H9 (cell line): ENCODE data around the gene CACNA1G. TPM values are rescaled to one million over a fixed set of nuclear protein-coding genes. Genes with fewer than 3 reads are reported as not detected.

Experiments
- DNase-seq: peaks from one replicate; pipeline ENCODE4 v3.0.0-alpha.2; 2017
- H2AFZ ChIP-seq: one replicate; pipeline ENCODE4 v1.6.1; 2013; ENCODE audit warnings: mild to moderate bottlenecking, low read length, control low read depth, moderate library complexity
- H2AK5ac ChIP-seq: 2 replicates; pipeline ENCODE4 v1.6.1; 2013; ENCODE audit warnings: low read length, control low read depth, mixed read lengths; ENCODE audit not compliant: insufficient read length
- H2BK120ac ChIP-seq: one replicate; pipeline ENCODE4 v1.6.1; 2013; ENCODE audit warnings: low read depth, mild to moderate bottlenecking, low read length, control low read depth, inconsistent platforms; ENCODE audit not compliant: poor library complexity, severe bottlenecking
- H2BK12ac ChIP-seq: 2 replicates; pipeline ENCODE4 v1.6.1; 2013; ENCODE audit warnings: low read length, control low read depth, mixed read lengths, low read depth; ENCODE audit not compliant: insufficient read length
- H2BK15ac ChIP-seq: 2 replicates; pipeline ENCODE4 v1.6.1; 2013; ENCODE audit warnings: low read depth, low read length, control low read depth
- H2BK20ac ChIP-seq: one replicate; pipeline ENCODE4 v1.6.1; 2013; ENCODE audit warnings: low read depth, mild to moderate bottlenecking, low read length, control low read depth, inconsistent platforms; ENCODE audit not compliant: poor library complexity, severe bottlenecking
- H2BK5ac ChIP-seq: 2 replicates; pipeline ENCODE4 v1.6.1; 2013; ENCODE audit warnings: low read length, control low read depth, mixed read lengths; ENCODE audit not compliant: insufficient read length
- H3K14ac ChIP-seq: 2 replicates; pipeline ENCODE4 v1.6.1; 2013; ENCODE audit warnings: low read length, control low read depth; ENCODE audit not compliant: insufficient read depth
- H3K18ac ChIP-seq: 2 replicates; pipeline ENCODE4 v1.6.1; 2013; ENCODE audit warnings: low read depth, mild to moderate bottlenecking, mixed read lengths, low read length, control low read depth; ENCODE audit not compliant: insufficient read length
- H3K23ac ChIP-seq: 2 replicates; pipeline ENCODE4 v1.6.1; 2013; ENCODE audit warnings: low read length, control low read depth, mixed read lengths, low read depth; ENCODE audit not compliant: insufficient read length
- H3K23me2 ChIP-seq: 2 replicates; pipeline ENCODE4 v1.6.1; 2013; ENCODE audit warnings: low read depth, mild to moderate bottlenecking, mixed read lengths, low read length, control low read depth; ENCODE audit not compliant: insufficient read length, poor library complexity, severe bottlenecking
- H3K27ac ChIP-seq: 2 replicates; pipeline ENCODE4 v1.5.1; 2013; ENCODE audit warnings: low read length, control low read depth, mixed read lengths, low read depth; ENCODE audit not compliant: insufficient read length
- H3K27me3 ChIP-seq: 2 replicates; pipeline ENCODE4 v1.6.1; 2013; ENCODE audit warnings: low read length, control low read depth, inconsistent platforms; ENCODE audit not compliant: insufficient read depth
- H3K4ac ChIP-seq: 2 replicates; pipeline ENCODE4 v1.6.1; 2013; ENCODE audit warnings: low read depth, mild to moderate bottlenecking, control low read depth, inconsistent platforms, low read length, moderate library complexity
- H3K4me1 ChIP-seq: 2 replicates; pipeline ENCODE4 v1.6.1; 2013; ENCODE audit warnings: low read length, control low read depth, inconsistent platforms; ENCODE audit not compliant: insufficient read depth
- H3K4me2 ChIP-seq: 2 replicates; pipeline ENCODE4 v1.6.1; 2013; ENCODE audit warnings: low read length, control low read depth, mixed read lengths; ENCODE audit not compliant: insufficient read length, insufficient read depth
- H3K56ac ChIP-seq: 2 replicates; pipeline ENCODE4 v1.6.1; 2013; ENCODE audit warnings: low read depth, mild to moderate bottlenecking, mixed read lengths, low read length, control low read depth; ENCODE audit not compliant: insufficient read length
- H3K79me1 ChIP-seq: 2 replicates; pipeline ENCODE4 v1.6.1; 2013; ENCODE audit warnings: low read depth, mild to moderate bottlenecking, moderate library complexity, low read length, control low read depth, inconsistent platforms; ENCODE audit not compliant: insufficient read depth, poor library complexity, severe bottlenecking
- H3K79me2 ChIP-seq: 2 replicates; pipeline ENCODE4 v1.6.1; 2013; ENCODE audit warnings: low read length, control low read depth, inconsistent platforms; ENCODE audit not compliant: insufficient read depth
- H3K9ac ChIP-seq: 2 replicates; pipeline ENCODE4 v1.6.1; 2013; ENCODE audit warnings: low read length, control low read depth, mixed read lengths; ENCODE audit not compliant: insufficient read length; ENCODE audit errors: extremely low read depth
- H3K9me3 ChIP-seq: one replicate; pipeline ENCODE4 v1.6.1; 2013; ENCODE audit warnings: low read depth, low read length, inconsistent platforms; ENCODE audit not compliant: control insufficient read depth
- H3T11ph ChIP-seq: one replicate; pipeline ENCODE4 v1.6.1; 2013; ENCODE audit warnings: mild to moderate bottlenecking, low read length, control low read depth, inconsistent platforms
- H4K20me1 ChIP-seq: one replicate; pipeline ENCODE4 v1.6.1; 2013; ENCODE audit not compliant: control insufficient read depth, insufficient read length, insufficient read depth
- H4K5ac ChIP-seq: 2 replicates; pipeline ENCODE4 v1.6.1; 2013; ENCODE audit warnings: low read depth, mild to moderate bottlenecking, mixed read lengths, low read length, control low read depth; ENCODE audit not compliant: insufficient read length
- H4K8ac ChIP-seq: replicated peaks from 2 replicates; pipeline ENCODE4 v1.6.1; 2013; ENCODE audit warnings: low read length, control low read depth, mixed read lengths, low read depth; ENCODE audit not compliant: insufficient read length
- H4K91ac ChIP-seq: 2 replicates; pipeline ENCODE4 v1.6.1; 2013; ENCODE audit warnings: low read depth, mild to moderate bottlenecking, moderate library complexity, mixed read lengths, low read length, control low read depth; ENCODE audit not compliant: insufficient read length
- H3K27ac Mint-ChIP-seq, 3 experiments: 2 replicates in 2 of 3; 3 replicates in 1 of 3; pipeline ENCODE4 v1.8.0; 2020 to 2021; ENCODE audit warnings: mixed read lengths in 3 of 3, mild to moderate bottlenecking in 1 of 3, moderate library complexity in 1 of 3
- H3K27me3 Mint-ChIP-seq: 2 replicates; pipeline ENCODE4 v1.8.0; 2021; ENCODE audit warnings: low read depth, mild to moderate bottlenecking, moderate library complexity, mixed read lengths
- H3K36me3 Mint-ChIP-seq, 3 experiments: 2 replicates in 2 of 3; 3 replicates in 1 of 3; pipeline ENCODE4 v1.8.0; 2020 to 2021; ENCODE audit warnings: low read depth in 3 of 3, mixed read lengths in 3 of 3; ENCODE audit not compliant: insufficient read depth in 1 of 3
- H3K4me1 Mint-ChIP-seq, 2 experiments: 2 replicates each; pipeline ENCODE4 v1.8.0; 2020; ENCODE audit warnings: mixed read lengths in 2 of 2
- H3K4me3 Mint-ChIP-seq, 2 experiments: 2 replicates in 1 of 2; 3 replicates in 1 of 2; pipeline ENCODE4 v1.8.0; 2020 to 2021; ENCODE audit warnings: mild to moderate bottlenecking in 2 of 2, mixed read lengths in 2 of 2, moderate library complexity in 1 of 2
- H3K9me3 Mint-ChIP-seq, 2 experiments: 2 replicates in 1 of 2; 3 replicates in 1 of 2; pipeline ENCODE4 v1.8.0; 2020; ENCODE audit warnings: mild to moderate bottlenecking in 2 of 2, mixed read lengths in 2 of 2, moderate library complexity in 1 of 2
- WGBS: extraction: QIAGEN DNeasy Blood & Tissue Kit; methylation state at CpG from one replicate; pipeline ENCODE4 v1.1.7; 2013; ENCODE audit warnings: missing lambda C conversion rate, low lambda C conversion rate, mixed read lengths; ENCODE audit not compliant: insufficient read length; ENCODE audit errors: extremely low coverage; 5-methylcytosine and 5-hydroxymethylcytosine counted together
- total RNA-seq: library from RNA; stranded (reverse); gene quantifications from 2 replicates; pipeline ENCODE4 v1.2.1, GENCODE V29; 2021
- TF ChIP-seq, protein P1 (sequence below): fragments of 200-600 bp; sonication (generic); conservative IDR thresholded peaks from 3 replicates; pipeline ENCODE4 v1.8.0; 2021; ENCODE audit warnings: antibody characterized with exemption, mild to moderate bottlenecking

Gene CACNA1G
- total RNA-seq, 1 experiment from 2014 or later, result 1.5 TPM

- peaks cover 41 to 65% of the 10 kb centered on the region in 2 experiments for H3K4me1 Mint-ChIP-seq
- H4K91ac ChIP-seq, result no peak overlapping the region
- peaks cover 19% of the 10 kb centered on the region for H3K27me3 Mint-ChIP-seq
- no peak overlapping the region for H2AFZ ChIP-seq
- no peak overlapping the region for H3K4ac ChIP-seq
- no peak overlapping the region for H3K27ac Mint-ChIP-seq
- H4K8ac ChIP-seq, result no peak overlapping the region
- H3K27me3 ChIP-seq, result no peaks in the 10 kb centered on the region
- no peaks in the 10 kb centered on the region for H3K9me3 Mint-ChIP-seq
- TF ChIP-seq, protein P1, sequence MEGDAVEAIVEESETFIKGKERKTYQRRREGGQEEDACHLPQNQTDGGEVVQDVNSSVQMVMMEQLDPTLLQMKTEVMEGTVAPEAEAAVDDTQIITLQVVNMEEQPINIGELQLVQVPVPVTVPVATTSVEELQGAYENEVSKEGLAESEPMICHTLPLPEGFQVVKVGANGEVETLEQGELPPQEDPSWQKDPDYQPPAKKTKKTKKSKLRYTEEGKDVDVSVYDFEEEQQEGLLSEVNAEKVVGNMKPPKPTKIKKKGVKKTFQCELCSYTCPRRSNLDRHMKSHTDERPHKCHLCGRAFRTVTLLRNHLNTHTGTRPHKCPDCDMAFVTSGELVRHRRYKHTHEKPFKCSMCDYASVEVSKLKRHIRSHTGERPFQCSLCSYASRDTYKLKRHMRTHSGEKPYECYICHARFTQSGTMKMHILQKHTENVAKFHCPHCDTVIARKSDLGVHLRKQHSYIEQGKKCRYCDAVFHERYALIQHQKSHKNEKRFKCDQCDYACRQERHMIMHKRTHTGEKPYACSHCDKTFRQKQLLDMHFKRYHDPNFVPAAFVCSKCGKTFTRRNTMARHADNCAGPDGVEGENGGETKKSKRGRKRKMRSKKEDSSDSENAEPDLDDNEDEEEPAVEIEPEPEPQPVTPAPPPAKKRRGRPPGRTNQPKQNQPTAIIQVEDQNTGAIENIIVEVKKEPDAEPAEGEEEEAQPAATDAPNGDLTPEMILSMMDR, result peak; percentile 94
- no peaks in the 10 kb centered on the region for H3K79me2 ChIP-seq
- no peak overlapping the region for H2BK120ac ChIP-seq
- no peaks in the 10 kb centered on the region for H3K79me1 ChIP-seq
- H4K20me1 ChIP-seq, result no peaks in the 10 kb centered on the region
- no peak overlapping the region for H3K4me3 Mint-ChIP-seq
- DNase-seq, result peak; percentile 95
- no peak overlapping the region for H3K9ac ChIP-seq
- no peak overlapping the region for H2BK5ac ChIP-seq
- WGBS, result no CpG with 5 or more reads among the region's 19 CpGs
- no peak overlapping the region for H3K18ac ChIP-seq
- no peaks in the 10 kb centered on the region for H3K9me3 ChIP-seq
- H3K36me3 Mint-ChIP-seq, result no peaks in the 10 kb centered on the region
- H3T11ph ChIP-seq, result no peak overlapping the region
- H2BK12ac ChIP-seq, result no peak overlapping the region
- no peak overlapping the region for H3K4me2 ChIP-seq
- no peak overlapping the region for H3K27ac ChIP-seq
- H3K23me2 ChIP-seq, result no peaks in the 10 kb centered on the region
- no peaks in the 10 kb centered on the region for H3K4me1 ChIP-seq
- no peak overlapping the region for H2BK20ac ChIP-seq
- no peak overlapping the region for H2BK15ac ChIP-seq
- H4K5ac ChIP-seq, result no peak overlapping the region
- no peak overlapping the region for H3K23ac ChIP-seq
- no peak overlapping the region for H2AK5ac ChIP-seq
- H3K14ac ChIP-seq, result no peak overlapping the region
- no peak overlapping the region for H3K56ac ChIP-seq
Observed at GRCh38 chr17:50626037-50626574, 65.6 kb downstream of the CACNA1G start.
